ENCODE results near the gene RPL4.
"Not testable (repeated sequence)": the region's sequence is repeated elsewhere in the genome, so short reads cannot be mapped to it uniquely, and the experiment has no call there.

RPL4 gene

DNA sequence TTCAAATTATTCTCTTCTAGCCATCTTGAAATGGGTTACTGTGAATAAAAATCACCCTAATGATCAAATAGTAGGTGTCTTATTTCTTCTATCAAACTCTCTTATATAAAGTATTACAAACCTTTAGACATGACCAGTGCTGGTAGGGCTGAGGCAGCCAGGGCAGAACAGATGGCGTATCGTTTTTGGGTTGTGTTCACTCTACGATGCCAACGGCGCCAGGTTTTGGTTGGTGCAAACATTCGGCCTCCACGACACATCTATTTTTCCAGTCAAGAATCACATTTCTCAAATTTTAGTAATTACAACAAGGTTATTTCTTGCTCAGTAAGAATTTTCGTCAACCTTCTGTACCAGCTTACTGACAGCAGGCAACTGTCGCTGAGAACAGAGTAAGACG, 2.2 kb downstream of the RPL4 start:
- TF ChIP-seq, protein P1, sequence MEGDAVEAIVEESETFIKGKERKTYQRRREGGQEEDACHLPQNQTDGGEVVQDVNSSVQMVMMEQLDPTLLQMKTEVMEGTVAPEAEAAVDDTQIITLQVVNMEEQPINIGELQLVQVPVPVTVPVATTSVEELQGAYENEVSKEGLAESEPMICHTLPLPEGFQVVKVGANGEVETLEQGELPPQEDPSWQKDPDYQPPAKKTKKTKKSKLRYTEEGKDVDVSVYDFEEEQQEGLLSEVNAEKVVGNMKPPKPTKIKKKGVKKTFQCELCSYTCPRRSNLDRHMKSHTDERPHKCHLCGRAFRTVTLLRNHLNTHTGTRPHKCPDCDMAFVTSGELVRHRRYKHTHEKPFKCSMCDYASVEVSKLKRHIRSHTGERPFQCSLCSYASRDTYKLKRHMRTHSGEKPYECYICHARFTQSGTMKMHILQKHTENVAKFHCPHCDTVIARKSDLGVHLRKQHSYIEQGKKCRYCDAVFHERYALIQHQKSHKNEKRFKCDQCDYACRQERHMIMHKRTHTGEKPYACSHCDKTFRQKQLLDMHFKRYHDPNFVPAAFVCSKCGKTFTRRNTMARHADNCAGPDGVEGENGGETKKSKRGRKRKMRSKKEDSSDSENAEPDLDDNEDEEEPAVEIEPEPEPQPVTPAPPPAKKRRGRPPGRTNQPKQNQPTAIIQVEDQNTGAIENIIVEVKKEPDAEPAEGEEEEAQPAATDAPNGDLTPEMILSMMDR (IDR thresholded peaks at IDR 0.05; ENCODE audit: control extremely low read depth, extremely low read depth, low read depth, missing control alignments) = no peak
- ChIA-PET POLR2A (no interaction called here), CTCF (no interaction called here)
- DNase-seq (ENCODE audit: extremely low spot score) = no peak

DNA sequence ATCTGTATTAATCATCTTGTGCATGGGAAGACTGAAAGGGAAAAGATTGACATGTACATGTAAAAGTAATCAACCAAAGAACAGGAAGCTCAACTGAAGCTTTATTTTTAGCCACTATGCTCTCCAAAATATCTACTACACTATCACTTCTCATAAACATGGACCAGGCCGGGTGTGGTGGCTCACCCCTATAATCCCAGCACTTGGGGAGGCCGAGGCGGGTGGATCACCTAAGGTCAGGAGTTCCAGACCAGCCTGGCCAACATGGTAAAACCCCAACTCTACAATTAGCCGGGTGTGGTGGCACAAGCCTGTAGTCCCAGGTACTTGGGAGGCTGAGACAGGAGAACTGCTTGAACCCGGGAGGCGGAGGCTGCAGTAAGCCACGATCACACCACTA, 4.3 kb downstream of the RPL4 start:
- DNase-seq (ENCODE audit: extremely low spot score) = not testable (repeated sequence)
- CTCF ChIA-PET = interaction anchor here (1.0 to 4.3 kb wide), 3 partner anchors 114 to 521 kb away, joined by 3 to 60 read pairs (median 3); partner anchors contain the start of gene MAP2K1
- POLR2A ChIA-PET = interaction anchor here (0.9 kb wide), 1 partner anchor 28 kb away, joined by 4 read pairs; no protein-coding TSS in a partner anchor

DNA sequence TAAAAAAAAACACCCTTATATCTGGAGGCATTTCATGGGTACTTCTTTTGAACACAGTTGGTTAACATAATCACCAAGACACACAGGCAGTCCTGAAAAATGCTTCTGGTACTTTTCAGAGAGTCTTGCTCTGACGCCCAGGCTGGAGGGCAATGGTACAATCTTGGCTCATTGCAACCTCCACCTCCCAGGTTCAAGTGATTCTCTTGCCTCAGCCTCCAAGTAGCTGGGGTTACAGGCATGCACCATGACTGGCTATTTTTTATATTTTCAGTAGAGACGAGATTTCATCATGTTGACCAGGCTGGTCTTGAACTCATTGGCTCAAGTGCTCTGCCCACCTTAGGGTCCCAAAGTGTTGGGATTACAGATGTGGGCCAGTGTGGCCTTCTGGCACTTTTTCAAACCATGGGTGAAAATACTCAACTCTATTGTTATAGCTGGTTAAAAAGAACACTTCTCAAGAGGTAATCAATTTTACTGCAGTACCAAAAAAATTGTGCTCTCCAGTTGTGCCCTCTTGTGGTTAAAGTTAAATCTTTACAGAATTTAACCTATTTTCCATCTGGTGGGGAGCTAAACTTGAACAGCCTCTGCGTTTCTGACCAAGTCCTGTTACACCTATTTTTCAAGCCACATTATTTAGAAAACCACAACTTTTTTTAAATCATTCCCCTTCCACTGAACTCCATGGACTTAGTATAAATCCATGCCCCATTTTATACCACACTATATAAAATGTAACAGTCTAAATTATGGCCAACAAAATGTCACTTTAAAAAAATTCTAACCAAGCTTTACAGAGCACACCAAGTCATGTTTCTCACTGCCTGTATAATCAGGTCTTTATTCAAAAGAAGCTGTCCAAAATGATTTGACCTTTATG, 5.9 kb downstream of the RPL4 start:
- DNase-seq (ENCODE audit: extremely low spot score) = no peak
- ChIA-PET POLR2A (interaction anchor here (0.5 to 3.2 kb wide), 3 partner anchors 14 to 111 kb away, joined by 3 to 17 read pairs (median 8); partner anchors contain the start of gene MAP2K1), CTCF (interaction anchor here (0.8 to 4.3 kb wide), 45 partner anchors 8 to 867 kb away, joined by 3 to 63 read pairs (median 4); partner anchors contain the start of genes DIS3L, MAP2K1 and TIPIN)
- TF ChIP-seq, protein P1 (IDR thresholded peaks at IDR 0.05; ENCODE audit: control extremely low read depth, extremely low read depth, low read depth, missing control alignments) = peak; percentile 32

DNA sequence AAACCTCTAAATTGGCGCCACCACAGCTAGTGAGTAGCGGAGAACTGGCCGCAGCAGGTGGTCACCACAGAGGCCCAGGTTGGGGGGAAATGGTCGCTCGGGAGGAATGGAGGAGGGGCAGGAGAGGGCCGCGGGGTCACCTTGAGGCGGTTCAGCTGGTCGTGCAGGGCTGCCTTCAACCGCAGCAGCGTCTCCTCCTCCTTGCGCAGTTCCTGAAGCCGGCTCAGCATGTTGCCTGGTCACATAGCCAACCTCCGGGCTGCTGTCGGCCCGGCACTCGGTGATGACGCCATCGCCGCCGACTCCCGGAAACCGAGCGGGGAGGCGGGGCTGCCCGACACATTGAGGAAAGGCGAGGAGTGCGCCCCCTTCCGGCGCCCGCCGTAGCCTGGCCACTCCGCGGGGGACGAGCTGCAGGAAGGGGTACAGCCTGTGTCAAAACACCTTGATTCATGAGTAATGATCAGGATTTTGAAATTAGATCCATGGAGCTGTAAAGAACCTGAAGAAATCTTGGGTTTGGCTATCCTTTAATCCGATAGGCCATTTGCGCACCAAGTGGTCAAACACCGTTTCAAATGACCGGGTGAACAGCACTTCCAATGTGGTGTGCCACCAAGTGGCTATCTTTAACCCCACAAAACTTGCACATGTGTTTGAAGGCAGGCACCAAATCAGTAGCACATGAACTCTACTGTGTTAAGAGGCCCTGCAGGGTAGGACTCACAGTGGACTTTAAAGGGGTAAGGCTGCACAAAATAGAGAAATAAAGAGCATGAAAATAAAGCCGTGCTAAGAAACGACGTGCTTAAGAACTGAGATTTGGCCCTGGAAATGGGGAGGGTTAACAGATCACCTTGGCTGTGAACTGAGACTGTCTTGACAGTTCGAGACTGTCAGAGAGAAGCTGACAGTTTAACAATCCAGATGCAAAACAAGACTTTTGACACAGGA, 6.9 kb downstream of the RPL4 start, which contains the start of gene SNAPC5:
SNAPC5 (minus strand) TSS at position 261 of the 954 bp plus-strand sequence; CDS start at position 230, 31 bp downstream.
- CTCF ChIA-PET = interaction anchor here (0.7 to 4.3 kb wide), 53 partner anchors 8 to 866 kb away, joined by 3 to 63 read pairs (median 4); partner anchors contain the start of genes DIS3L, MAP2K1 and TIPIN
- POLR2A ChIA-PET = interaction anchor here (0.6 to 3.2 kb wide), 5 partner anchors 13 to 110 kb away, joined by 3 to 17 read pairs (median 5); partner anchors contain the start of gene MAP2K1
- peak; percentile 94 for DNase-seq (ENCODE audit: extremely low spot score)
- TF ChIP-seq, protein P1 (IDR thresholded peaks at IDR 0.05; ENCODE audit: control extremely low read depth, extremely low read depth, low read depth, missing control alignments) = peak; percentile 97

DNA sequence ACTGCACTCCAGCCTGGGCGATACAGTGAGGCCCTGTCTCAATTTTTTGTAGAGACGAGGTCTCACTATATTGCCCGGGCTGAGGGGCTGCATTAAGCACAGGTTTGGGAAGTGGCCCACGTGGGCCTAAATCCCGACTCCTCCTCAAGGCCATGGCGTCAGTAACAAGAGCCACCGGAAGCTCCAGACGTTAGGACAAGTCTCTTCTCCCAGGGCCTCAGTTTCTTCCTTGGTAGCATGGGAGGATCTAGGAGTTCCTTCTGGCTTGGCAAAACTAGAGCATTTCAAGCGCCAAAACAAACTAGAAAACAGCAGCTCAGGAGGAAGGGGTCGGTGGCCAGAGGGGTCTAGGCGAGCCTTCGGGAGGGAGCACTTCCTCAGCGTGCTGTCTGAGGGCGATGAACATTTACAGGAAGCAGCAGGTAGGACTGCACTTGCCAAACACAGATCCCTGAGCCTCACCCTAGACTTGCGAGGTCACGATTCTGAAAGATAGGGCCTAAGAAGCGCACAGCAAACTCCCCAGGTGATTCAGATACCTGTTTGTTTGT, 7.6 kb downstream of the RPL4 start:
- TF ChIP-seq, protein P1 (IDR thresholded peaks at IDR 0.05; ENCODE audit: control extremely low read depth, extremely low read depth, low read depth, missing control alignments) = no peak
- ChIA-PET CTCF (interaction anchor here (0.7 to 4.3 kb wide), 28 partner anchors 7 to 865 kb away, joined by 3 to 63 read pairs (median 8); partner anchors contain the start of genes DIS3L, MAP2K1 and TIPIN), POLR2A (interaction anchor here (1.6 to 3.2 kb wide), 3 partner anchors 13 to 109 kb away, joined by 5 to 17 read pairs (median 8); partner anchors contain the start of gene MAP2K1)
- peak; percentile 30 for DNase-seq (ENCODE audit: extremely low spot score)

DNA sequence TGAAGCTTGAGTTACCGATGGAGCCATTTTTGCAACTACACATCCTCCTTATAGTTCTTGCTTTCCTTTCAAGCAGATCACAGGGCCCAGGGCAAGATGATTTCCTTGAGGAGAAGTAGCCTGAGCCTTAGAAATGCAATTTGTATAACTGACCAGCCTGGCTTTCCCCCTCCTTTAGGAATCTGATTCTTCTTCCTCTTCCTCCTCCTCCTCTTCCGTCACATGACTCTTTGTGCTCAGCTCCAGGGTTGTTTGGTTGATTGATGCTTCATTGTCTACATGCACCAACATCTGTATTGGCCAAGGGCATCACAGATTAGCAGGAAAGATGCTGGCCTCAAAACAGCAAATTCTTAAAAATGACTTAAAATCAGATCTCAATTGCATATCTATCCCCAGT, 10.4 kb downstream of the RPL4 start:
- CTCF ChIA-PET = interaction anchor here (0.8 kb wide), 2 partner anchors 9 to 89 kb away, joined by 3 read pairs; no protein-coding TSS in a partner anchor
- TF ChIP-seq, protein P1 (IDR thresholded peaks at IDR 0.05; ENCODE audit: control extremely low read depth, extremely low read depth, low read depth, missing control alignments) = no peak
- POLR2A ChIA-PET = interaction anchor here (1.6 kb wide), 1 partner anchor 11 kb away, joined by 4 read pairs; the partner anchor contains the start of genes RPL4 and ZWILCH
- DNase-seq (ENCODE audit: extremely low spot score) = no peak
